ENCODE measurements around the gene CRABP2. TPM values are rescaled to one million over a fixed set of nuclear protein-coding genes. Genes with fewer than 3 reads are reported as not detected.

Gene CRABP2
- polyA plus RNA-seq, 2 of the 4 experiments (the other 2 are of a cell fraction), result 1.7 to 15.6 TPM

GRCh38 chr1:156744344-156744743, 39.0 kb upstream of the CRABP2 start:
- ATAC-seq, result no peak

GRCh38 chr1:156743367-156744302, 38.3 kb upstream of the CRABP2 start:
- no peak overlapping the region for H3K4me3 ChIP-seq
- DNase-seq (ENCODE audit: low read depth in 1 of 2, low spot score in 1 of 2) (no peak), ATAC-seq (no peak), FAIRE-seq (no peak)
- ChIA-PET POLR2A (interaction anchor here (1.7 to 3.5 kb wide), 2 partner anchors 8 to 15 kb away, joined by 7 to 50 read pairs; partner anchors contain the start of genes HDGF, ISG20L2 and METTL25B), CTCF (interaction anchor here (0.6 to 10.5 kb wide), 3 partner anchors 17 to 1487 kb away, joined by 3 to 130 read pairs (median 3); partner anchors contain the start of genes ISG20L2 and METTL25B)
- 89% methylated on average over 14 of the region's 14 CpGs for WGBS (ENCODE audit: missing lambda C conversion rate)
- no peaks in the 10 kb centered on the region for H3K9me3 ChIP-seq
- H3K4me2 ChIP-seq, result no peak overlapping the region
- no peak; a peak in 1 of 5 replicates for TF ChIP-seq JUN (IDR thresholded peaks at IDR 0.05)
- no peak for TF ChIP-seq ESRRA (IDR thresholded peaks at IDR 0.05; ENCODE audit: borderline replicate concordance, low read length)
- no peak for TF ChIP-seq CHD2 (IDR thresholded peaks at IDR 0.05; ENCODE audit: low read length, partially characterized antibody)
- TF ChIP-seq NR3C1 (IDR thresholded peaks at IDR 0.05), result no peak
- no peak for TF ChIP-seq HES2 (IDR thresholded peaks at IDR 0.05)
- no peak for TF ChIP-seq CTCF (IDR thresholded peaks at IDR 0.05)
- TF ChIP-seq POLR2AphosphoS2 (conservative IDR thresholded peaks at IDR 0.05; ENCODE audit: low read length), result no peak
- no peak for TF ChIP-seq PBX3 (IDR thresholded peaks at IDR 0.05)
- TF ChIP-seq REST (IDR thresholded peaks at IDR 0.05), result no peak
- no peak for TF ChIP-seq ZC3H11A (IDR thresholded peaks at IDR 0.05)
- no peak for TF ChIP-seq ZFP36 (IDR thresholded peaks at IDR 0.05; ENCODE audit: borderline replicate concordance, partially characterized antibody)
- no peak for TF ChIP-seq ZNF302 (CRISPR knock-in tag; IDR thresholded peaks at IDR 0.05)
- no peak for TF ChIP-seq KDM1A (IDR thresholded peaks at IDR 0.05; ENCODE audit: low read depth)
- no peak for TF ChIP-seq CHD4 (IDR thresholded peaks at IDR 0.05; ENCODE audit: borderline replicate concordance)
- H3K27ac ChIP-seq, result peak overlapping the region in 1 of 2 experiments; percentile 21; a peak in 2 of 6 replicates
- peaks cover 48% of the 10 kb centered on the region for H3K4me1 ChIP-seq

More at GRCh38 chr1:156744344-156744743, 39.0 kb upstream of the CRABP2 start:
- FAIRE-seq (no peak), DNase-seq (ENCODE audit: low read depth in 1 of 2, low spot score in 1 of 2) (no peak)
- no peak overlapping the region for H3K4me2 ChIP-seq
- no peak overlapping the region for H3K4me3 ChIP-seq
- peaks cover 55% of the 10 kb centered on the region for H3K4me1 ChIP-seq
- TF ChIP-seq JUN (IDR thresholded peaks at IDR 0.05) (peak in 1 of 2 experiments; percentile 19; a peak in 1 of 5 replicates), HEYL (CRISPR knock-in tag; IDR thresholded peaks at IDR 0.05) (no peak), USF2 (IDR thresholded peaks at IDR 0.05) (no peak)
- ChIA-PET POLR2A (interaction anchor here (0.7 to 1.7 kb wide), 2 partner anchors 16 to 189 kb away, joined by 4 to 7 read pairs; partner anchors contain the start of genes ISG20L2 and METTL25B), CTCF (interaction anchor here (2.4 to 10.5 kb wide), 2 partner anchors 18 to 55 kb away, joined by 8 to 130 read pairs; partner anchors contain the start of genes ISG20L2 and METTL25B)
- no peaks in the 10 kb centered on the region for H3K9me3 ChIP-seq
- 40% methylated on average over 3 of the region's 12 CpGs for WGBS (ENCODE audit: missing lambda C conversion rate)
- H3K27ac ChIP-seq, result peak overlapping the region in 1 of 2 experiments; percentile 100; a peak in 3 of 6 replicates
